DND-41 (cell line): ENCODE data around the gene BRINP3.

ENCODE experiments used
- ATAC-seq: fragments of 200-7000 bp; cut with Tn5 transposase; 3 replicates; pipeline ENCODE4 v1.9.1; 2021; ENCODE audit warnings: low read depth; ENCODE audit not compliant: insufficient read depth
- DNase-seq: peaks from one replicate; pipeline ENCODE4 v3.0.0-alpha.2; 2020
- H2AFZ ChIP-seq: 2 replicates; pipeline ENCODE4 v1.6.0; 2012; ENCODE audit warnings: low read depth, low read length
- H3K27ac ChIP-seq: 2 replicates; pipeline ENCODE4 v1.5.1; 2012; ENCODE audit warnings: low read length, inconsistent platforms
- H3K27me3 ChIP-seq: fragments of 200-600 bp; sonication (generic); 2 replicates; pipeline ENCODE4 v1.6.0; 2012; ENCODE audit warnings: low read length, mild to moderate bottlenecking, inconsistent platforms; ENCODE audit not compliant: insufficient read depth, poor library complexity
- H3K36me3 ChIP-seq: 2 replicates; pipeline ENCODE4 v1.5.1; 2012; ENCODE audit warnings: low read length, inconsistent platforms; ENCODE audit not compliant: insufficient read depth
- H3K4me1 ChIP-seq: 2 replicates; pipeline ENCODE4 v1.5.1; 2012; ENCODE audit warnings: mild to moderate bottlenecking, low read length; ENCODE audit not compliant: insufficient read depth
- H3K4me2 ChIP-seq: 2 replicates; pipeline ENCODE4 v1.6.0; 2012; ENCODE audit warnings: mild to moderate bottlenecking, moderate library complexity, low read length, inconsistent platforms; ENCODE audit not compliant: insufficient read depth
- H3K4me3 ChIP-seq, 2 experiments: fragments of 200-600 bp in 1 of 2; shearing (Covaris generic) in 1 of 2; 2 replicates each; pipeline ENCODE4 v1.5.1; 2012 to 2016; ENCODE audit warnings: inconsistent platforms in 2 of 2, low read length in 2 of 2, mild to moderate bottlenecking in 2 of 2, low read depth in 1 of 2, moderate library complexity in 1 of 2
- H3K79me2 ChIP-seq: 2 replicates; pipeline ENCODE4 v1.6.0; 2012; ENCODE audit warnings: low read length, inconsistent platforms; ENCODE audit not compliant: insufficient read depth
- H3K9ac ChIP-seq: 2 replicates; pipeline ENCODE4 v1.6.0; 2012; ENCODE audit warnings: low read depth, mild to moderate bottlenecking, inconsistent platforms, low read length, moderate library complexity
- H3K9me3 ChIP-seq: 2 replicates; pipeline ENCODE4 v1.5.1; 2012; ENCODE audit warnings: low read length, moderate library complexity, mild to moderate bottlenecking, inconsistent platforms; ENCODE audit not compliant: insufficient read depth, severe bottlenecking
- H4K20me1 ChIP-seq: 2 replicates; pipeline ENCODE4 v1.6.0; 2012; ENCODE audit warnings: low read length; ENCODE audit not compliant: insufficient read depth
- EZH2 ChIP-seq: IDR thresholded peaks from 3 replicates; pipeline ENCODE4 v1.6.1; 2012; ENCODE audit warnings: borderline replicate concordance, low read depth, mild to moderate bottlenecking, moderate library complexity, low read length, inconsistent platforms; ENCODE audit not compliant: severe bottlenecking
- TF ChIP-seq, protein P1 (sequence below): IDR thresholded peaks from 2 replicates; pipeline ENCODE4 v1.5.1; 2012; ENCODE audit warnings: borderline replicate concordance, low read length, moderate library complexity, mild to moderate bottlenecking; ENCODE audit not compliant: poor library complexity, severe bottlenecking; ENCODE audit errors: extremely low read depth

BRINP3 gene

DNA sequence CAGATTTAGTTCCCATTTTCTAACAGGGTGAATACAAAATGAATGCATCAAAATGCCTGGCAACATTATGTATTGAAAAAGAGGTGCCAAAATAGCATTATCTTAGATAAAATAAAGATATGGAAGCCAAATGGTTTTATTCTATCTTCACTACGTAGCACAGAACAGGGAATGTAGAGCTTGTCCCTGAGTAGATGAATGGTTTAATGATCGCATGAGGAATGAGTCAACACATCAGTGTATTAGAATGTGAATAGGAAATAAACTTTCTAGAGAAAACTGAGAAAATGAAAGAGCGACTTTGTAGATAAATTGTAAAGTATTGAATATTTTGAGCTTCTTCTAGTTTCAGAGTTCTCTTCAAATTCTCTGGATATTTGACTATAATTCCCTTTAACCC lies 74.3 kb downstream of the BRINP3 start:
- no peak overlapping the region for H3K27ac ChIP-seq
- no peaks in the 10 kb centered on the region for H3K4me1 ChIP-seq
- no peak overlapping the region for H3K4me2 ChIP-seq
- no peak for ATAC-seq
- no peaks in the 10 kb centered on the region for H3K27me3 ChIP-seq
- no peak overlapping the region for H3K4me3 ChIP-seq
- no peak overlapping the region for H3K9ac ChIP-seq
- H4K20me1 ChIP-seq: no peaks in the 10 kb centered on the region
- DNase-seq: no peak
- no peaks in the 10 kb centered on the region for H3K79me2 ChIP-seq
- H3K36me3 ChIP-seq: no peaks in the 10 kb centered on the region
- no peak overlapping the region for H2AFZ ChIP-seq
- no peaks in the 10 kb centered on the region for H3K9me3 ChIP-seq
- TF ChIP-seq, protein P1, sequence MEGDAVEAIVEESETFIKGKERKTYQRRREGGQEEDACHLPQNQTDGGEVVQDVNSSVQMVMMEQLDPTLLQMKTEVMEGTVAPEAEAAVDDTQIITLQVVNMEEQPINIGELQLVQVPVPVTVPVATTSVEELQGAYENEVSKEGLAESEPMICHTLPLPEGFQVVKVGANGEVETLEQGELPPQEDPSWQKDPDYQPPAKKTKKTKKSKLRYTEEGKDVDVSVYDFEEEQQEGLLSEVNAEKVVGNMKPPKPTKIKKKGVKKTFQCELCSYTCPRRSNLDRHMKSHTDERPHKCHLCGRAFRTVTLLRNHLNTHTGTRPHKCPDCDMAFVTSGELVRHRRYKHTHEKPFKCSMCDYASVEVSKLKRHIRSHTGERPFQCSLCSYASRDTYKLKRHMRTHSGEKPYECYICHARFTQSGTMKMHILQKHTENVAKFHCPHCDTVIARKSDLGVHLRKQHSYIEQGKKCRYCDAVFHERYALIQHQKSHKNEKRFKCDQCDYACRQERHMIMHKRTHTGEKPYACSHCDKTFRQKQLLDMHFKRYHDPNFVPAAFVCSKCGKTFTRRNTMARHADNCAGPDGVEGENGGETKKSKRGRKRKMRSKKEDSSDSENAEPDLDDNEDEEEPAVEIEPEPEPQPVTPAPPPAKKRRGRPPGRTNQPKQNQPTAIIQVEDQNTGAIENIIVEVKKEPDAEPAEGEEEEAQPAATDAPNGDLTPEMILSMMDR: no peak
- TF ChIP-seq EZH2: no peak

DNA sequence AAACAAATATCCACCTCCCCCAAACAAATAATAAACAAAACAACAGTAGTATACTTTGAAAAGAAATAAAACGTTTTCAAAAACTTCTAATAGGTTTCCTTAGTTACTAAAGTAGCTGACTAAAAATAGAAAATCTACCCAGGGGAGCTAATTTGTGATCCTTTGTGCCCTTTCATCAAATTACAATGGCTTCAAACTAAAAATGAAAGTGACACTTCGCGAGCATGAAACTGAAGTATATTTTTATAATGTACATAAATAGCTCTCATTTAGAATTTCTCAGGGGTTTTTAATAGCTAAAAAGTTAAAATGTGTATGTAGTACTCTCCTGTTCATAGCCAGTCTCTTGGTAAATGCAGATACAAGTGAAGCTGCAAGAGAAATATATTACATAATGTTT lies 78.4 kb downstream of the BRINP3 start:
- Histone ChIP-seq H4K20me1 (no peaks in the 10 kb centered on the region), H3K27ac (no peak overlapping the region), H3K79me2 (no peaks in the 10 kb centered on the region), H3K4me2 (no peak overlapping the region), H3K4me3 (no peak overlapping the region), H3K4me1 (no peaks in the 10 kb centered on the region), H2AFZ (no peak overlapping the region), H3K9me3 (no peaks in the 10 kb centered on the region), H3K9ac (no peak overlapping the region), H3K36me3 (no peaks in the 10 kb centered on the region), H3K27me3 (no peaks in the 10 kb centered on the region)
- ATAC-seq: no peak
- TF ChIP-seq EZH2: no peak
- TF ChIP-seq, protein P1: no peak
- no peak for DNase-seq

DNA sequence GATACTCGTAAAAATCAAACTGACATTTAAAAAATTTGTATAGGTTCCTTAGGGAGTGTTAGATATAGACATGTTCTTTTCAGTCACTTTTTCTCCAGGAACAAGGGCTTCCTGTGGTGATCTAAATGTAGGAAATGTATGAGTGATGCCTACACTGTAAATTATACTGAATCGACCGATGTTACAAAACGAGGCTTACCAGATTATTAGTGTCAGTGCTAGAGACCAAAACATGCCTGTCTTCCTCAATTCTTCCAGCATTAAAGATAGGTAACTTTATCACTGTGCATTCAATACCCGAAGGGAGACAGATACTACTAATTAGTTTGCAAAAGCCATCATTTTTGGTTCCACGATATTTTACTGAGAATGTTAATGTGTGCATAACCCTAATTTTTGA lies 86.1 kb downstream of the BRINP3 start:
- ATAC-seq (no peak), DNase-seq (no peak)
- H3K4me2 ChIP-seq: no peak overlapping the region
- no peak overlapping the region for H3K9ac ChIP-seq
- no peaks in the 10 kb centered on the region for H3K36me3 ChIP-seq
- no peak overlapping the region for H3K27ac ChIP-seq
- no peaks in the 10 kb centered on the region for H3K9me3 ChIP-seq
- H3K4me3 ChIP-seq: no peak overlapping the region
- no peaks in the 10 kb centered on the region for H4K20me1 ChIP-seq
- H3K4me1 ChIP-seq: no peaks in the 10 kb centered on the region
- no peaks in the 10 kb centered on the region for H3K27me3 ChIP-seq
- no peak for TF ChIP-seq EZH2
- TF ChIP-seq, protein P1: no peak
- H3K79me2 ChIP-seq: no peaks in the 10 kb centered on the region
- H2AFZ ChIP-seq: no peak overlapping the region

DNA sequence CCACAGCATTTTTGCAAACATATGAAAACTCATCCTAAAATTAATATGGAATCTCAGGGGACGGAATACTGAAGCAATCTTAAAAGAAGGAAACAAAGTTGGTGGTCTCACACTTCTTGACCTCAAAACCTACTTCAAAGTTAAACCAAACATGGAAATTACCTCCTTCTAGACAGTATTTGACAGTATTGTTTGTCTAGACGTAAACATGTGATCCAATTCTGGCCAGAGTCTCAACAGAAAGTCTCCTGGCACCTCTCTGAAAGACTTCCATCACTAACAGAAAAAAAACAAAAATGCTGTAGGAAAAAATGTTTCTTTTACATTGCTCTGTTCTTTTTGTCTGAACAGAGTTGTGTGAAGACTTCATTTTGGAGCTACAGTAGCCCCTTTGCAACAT lies 99.7 kb downstream of the BRINP3 start:
- Histone ChIP-seq H3K4me2 (no peak overlapping the region), H3K27ac (no peak overlapping the region), H3K9me3 (no peaks in the 10 kb centered on the region), H3K27me3 (no peaks in the 10 kb centered on the region), H3K4me3 (no peak overlapping the region), H3K9ac (no peak overlapping the region), H2AFZ (no peak overlapping the region), H3K4me1 (no peaks in the 10 kb centered on the region), H3K79me2 (no peaks in the 10 kb centered on the region), H4K20me1 (no peaks in the 10 kb centered on the region), H3K36me3 (no peaks in the 10 kb centered on the region)
- no peak for DNase-seq
- TF ChIP-seq EZH2: no peak
- TF ChIP-seq, protein P1: no peak
- no peak for ATAC-seq
